NOMO-1 treated with DMSO at 0.1 percent for 48 hours (cell line): ENCODE data around the gene ZNF662.

Experiments used
- DNase-seq: peaks from one replicate; lab custom pipeline; 2025; ENCODE audit not compliant: unreplicated experiment; lab: John Stamatoyannopoulos, UW

The ZNF662 gene

GRCh38 chr3:42886294-42886822 is 19.6 kb upstream of the ZNF662 start:
- DNase-seq: no peak

- DNase-seq: no peak
Observed at GRCh38 chr3:42887084-42887483, 18.9 kb upstream of the ZNF662 start.

GRCh38 chr3:42891042-42891441 is 14.9 kb upstream of the ZNF662 start:
- no peak for DNase-seq

GRCh38 chr3:42892169-42892568 is 13.8 kb upstream of the ZNF662 start:
- no peak for DNase-seq

GRCh38 chr3:42892807-42893206 is 13.1 kb upstream of the ZNF662 start:
- DNase-seq: no peak

- DNase-seq: no peak
Observed at GRCh38 chr3:42894698-42895579, 11.0 kb upstream of the ZNF662 start.

- no peak for DNase-seq
Observed at GRCh38 chr3:42895580-42895868, 10.4 kb upstream of the ZNF662 start.

GRCh38 chr3:42898896-42899675 is 6.9 kb upstream of the ZNF662 start:
- DNase-seq: no peak

- DNase-seq: no peak
Observed at GRCh38 chr3:42900226-42901072, 5.5 kb upstream of the ZNF662 start.

GRCh38 chr3:42901073-42901415 is 4.9 kb upstream of the ZNF662 start:
- DNase-seq: no peak

- DNase-seq: no peak
Observed at GRCh38 chr3:42902257-42902656, 3.7 kb upstream of the ZNF662 start.

GRCh38 chr3:42904076-42904475 is 1.9 kb upstream of the ZNF662 start:
- DNase-seq: no peak

- DNase-seq: no peak
Observed at GRCh38 chr3:42905740-42906069, 237 bp upstream of the ZNF662 start.

GRCh38 chr3:42906848-42907183 is 874 bp downstream of the ZNF662 start:
- no peak for DNase-seq

GRCh38 chr3:42908675-42909074 is 2.7 kb downstream of the ZNF662 start:
- no peak for DNase-seq

- DNase-seq: no peak
Observed at GRCh38 chr3:42911551-42911950, 5.6 kb downstream of the ZNF662 start.

- DNase-seq: no peak
Observed at GRCh38 chr3:42914771-42915515, 9.0 kb downstream of the ZNF662 start.

GRCh38 chr3:42923606-42924005 is 17.7 kb downstream of the ZNF662 start:
- no peak for DNase-seq

GRCh38 chr3:42926310-42926709 is 20.4 kb downstream of the ZNF662 start:
- no peak for DNase-seq

GRCh38 chr3:42934111-42934510 is 28.2 kb downstream of the ZNF662 start:
- no peak for DNase-seq

GRCh38 chr3:42934910-42935309 is 29.0 kb downstream of the ZNF662 start:
- no peak for DNase-seq
